K562 (cell line): ENCODE measurements around the gene TMEM92. TPM values are rescaled to one million over a fixed set of nuclear protein-coding genes. Genes with fewer than 3 reads are reported as not detected.

Experiments used
- ELF2 ChIP-seq: fragments of 250-450 bp; sonication (Bioruptor Pico); IDR thresholded peaks from 2 replicates; pipeline ENCODE4 v1.5.0; 2021; ENCODE audit warnings: mild to moderate bottlenecking
- FIP1L1 ChIP-seq: fragments of 200-400 bp; formaldehyde crosslinking; IDR thresholded peaks from 2 replicates; pipeline ENCODE4 v1.6.1; 2018; ENCODE audit warnings: mild to moderate bottlenecking, low read depth, low read length; ENCODE audit not compliant: poor library complexity, severe bottlenecking
- FOXK2 ChIP-seq, 2 experiments: fragments of 450-650 bp; IDR thresholded peaks in 1 of 2; conservative IDR thresholded peaks in 1 of 2; 2 replicates each; pipeline ENCODE4 v1.6.1; 2016; ENCODE audit warnings: low read depth in 2 of 2, mild to moderate bottlenecking in 1 of 2
- KAT2B ChIP-seq: IDR thresholded peaks from one replicate; pipeline ENCODE4 v1.6.1; 2012; ENCODE audit warnings: low read depth, mild to moderate bottlenecking, control low read depth, inconsistent platforms, low read length, moderate library complexity
- MBD2 ChIP-seq: sonication (generic); IDR thresholded peaks from 2 replicates; pipeline ENCODE4 v1.6.1; 2016; ENCODE audit warnings: low read depth, borderline replicate concordance
- RBM15 ChIP-seq: fragments of 200-400 bp; formaldehyde crosslinking; IDR thresholded peaks from 2 replicates; pipeline ENCODE4 v1.6.1; 2018; ENCODE audit warnings: mild to moderate bottlenecking, low read length, moderate library complexity; ENCODE audit not compliant: insufficient read depth
- SMC3 ChIP-seq: conservative IDR thresholded peaks from 2 replicates; pipeline ENCODE4 v1.6.1; 2011; ENCODE audit warnings: low read depth, low read length, improper control_type of control experiment; ENCODE audit not compliant: insufficient read depth
- TSC22D4 ChIP-seq: fragments of 450-650 bp; IDR thresholded peaks from 2 replicates; pipeline ENCODE4 v1.6.1; 2016; ENCODE audit warnings: missing genetic modification characterization, missing biosample characterization, control low read depth
- ZFP1 ChIP-seq: fragments of 450-650 bp; formaldehyde crosslinking; IDR thresholded peaks from 2 replicates; pipeline ENCODE4 v1.4.0; 2020; ENCODE audit warnings: mild to moderate bottlenecking, mixed read lengths
- ZNF644 ChIP-seq: fragments of 200-800 bp; sonication (Bioruptor generic); IDR thresholded peaks from 2 replicates; pipeline ENCODE4 v1.6.1; 2016; ENCODE audit warnings: low read depth, missing genetic modification characterization, missing compliant biosample characterization
- polyA plus RNA-seq, 8 experiments: library from polyadenylated mRNA; depleted of rRNA in 4 of 8; stranded (reverse) in 5 of 8; unstranded in 3 of 8; fragments of >200 nt; fragmentation: Nextera tagmentation in 2 of 8; fragmentation: Illumina TruSeq in 1 of 8; extraction: Ambion mirVana in 2 of 8; extraction: Trizol in 1 of 8; gene quantifications; 2 replicates each; pipeline versions ENCODE4 v1.2.1 to v1.2.3, GENCODE V29; 2011 to 2014; ENCODE audit warnings: inconsistent platforms in 1 of 8, missing spikeins in 1 of 8
- total RNA-seq, 7 experiments: library from RNA; depleted of rRNA in 6 of 7; stranded (reverse); fragments of >200 nt in 6 of 7; fragmentation: Illumina TruSeq in 2 of 7; extraction: Trizol in 2 of 7; gene quantifications; 2 replicates each; pipeline versions ENCODE4 v1.2.1 to v1.2.3, GENCODE V29; 2011 to 2021; ENCODE audit warnings: low replicate concordance in 1 of 7
- TF ChIP-seq, protein P1 (sequence below): fragments of 450-650 bp; IDR thresholded peaks from 2 replicates; pipeline ENCODE4 v1.6.1; 2016; ENCODE audit warnings: mild to moderate bottlenecking, moderate library complexity
- TF ChIP-seq, protein P2 (sequence below): fragments of 450-650 bp; IDR thresholded peaks from 2 replicates; pipeline ENCODE4 v1.6.1; 2017; ENCODE audit warnings: antibody characterized with exemption

Gene TMEM92
- total and polyA plus RNA-seq, 9 of the 15 experiments (the other 6 are each of a cell fraction or from before 2014, with no cell fraction given) = 0.14 to 2.1 (median 0.40) TPM

DNA sequence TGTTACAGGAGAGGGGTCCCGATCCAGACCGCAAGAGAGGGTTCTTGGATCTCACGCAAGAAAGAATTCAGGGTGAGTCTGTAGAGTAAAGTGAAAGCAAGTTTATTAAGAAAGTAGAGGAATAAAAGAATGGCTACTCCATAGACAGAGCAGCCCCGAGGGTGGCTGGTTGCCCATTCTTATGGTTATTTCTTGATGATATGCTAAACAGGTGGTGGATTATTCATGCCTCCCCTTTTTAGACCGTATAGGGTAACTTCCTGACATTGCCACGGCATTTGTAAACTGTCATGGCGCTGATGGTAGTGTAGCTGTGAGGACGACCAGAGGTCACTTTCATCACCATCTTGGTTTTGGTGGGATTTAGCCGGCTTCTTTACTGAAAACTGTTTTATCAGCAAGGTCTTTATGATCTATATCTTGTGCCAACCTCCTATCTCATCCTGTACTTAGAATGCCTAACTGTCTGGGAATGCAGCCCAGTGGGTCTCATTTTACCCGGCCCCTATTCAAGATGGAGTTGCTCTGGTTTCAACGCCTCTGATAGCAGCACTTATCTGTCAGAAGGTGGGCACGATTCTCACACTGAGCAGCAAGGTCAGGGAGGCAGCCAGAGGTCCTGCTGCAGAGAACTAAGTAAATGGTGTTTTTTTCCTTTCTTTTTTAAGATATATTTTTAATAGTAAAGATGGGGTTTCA, 45.2 kb downstream of the TMEM92 start (continued):
- TF ChIP-seq, protein P1, sequence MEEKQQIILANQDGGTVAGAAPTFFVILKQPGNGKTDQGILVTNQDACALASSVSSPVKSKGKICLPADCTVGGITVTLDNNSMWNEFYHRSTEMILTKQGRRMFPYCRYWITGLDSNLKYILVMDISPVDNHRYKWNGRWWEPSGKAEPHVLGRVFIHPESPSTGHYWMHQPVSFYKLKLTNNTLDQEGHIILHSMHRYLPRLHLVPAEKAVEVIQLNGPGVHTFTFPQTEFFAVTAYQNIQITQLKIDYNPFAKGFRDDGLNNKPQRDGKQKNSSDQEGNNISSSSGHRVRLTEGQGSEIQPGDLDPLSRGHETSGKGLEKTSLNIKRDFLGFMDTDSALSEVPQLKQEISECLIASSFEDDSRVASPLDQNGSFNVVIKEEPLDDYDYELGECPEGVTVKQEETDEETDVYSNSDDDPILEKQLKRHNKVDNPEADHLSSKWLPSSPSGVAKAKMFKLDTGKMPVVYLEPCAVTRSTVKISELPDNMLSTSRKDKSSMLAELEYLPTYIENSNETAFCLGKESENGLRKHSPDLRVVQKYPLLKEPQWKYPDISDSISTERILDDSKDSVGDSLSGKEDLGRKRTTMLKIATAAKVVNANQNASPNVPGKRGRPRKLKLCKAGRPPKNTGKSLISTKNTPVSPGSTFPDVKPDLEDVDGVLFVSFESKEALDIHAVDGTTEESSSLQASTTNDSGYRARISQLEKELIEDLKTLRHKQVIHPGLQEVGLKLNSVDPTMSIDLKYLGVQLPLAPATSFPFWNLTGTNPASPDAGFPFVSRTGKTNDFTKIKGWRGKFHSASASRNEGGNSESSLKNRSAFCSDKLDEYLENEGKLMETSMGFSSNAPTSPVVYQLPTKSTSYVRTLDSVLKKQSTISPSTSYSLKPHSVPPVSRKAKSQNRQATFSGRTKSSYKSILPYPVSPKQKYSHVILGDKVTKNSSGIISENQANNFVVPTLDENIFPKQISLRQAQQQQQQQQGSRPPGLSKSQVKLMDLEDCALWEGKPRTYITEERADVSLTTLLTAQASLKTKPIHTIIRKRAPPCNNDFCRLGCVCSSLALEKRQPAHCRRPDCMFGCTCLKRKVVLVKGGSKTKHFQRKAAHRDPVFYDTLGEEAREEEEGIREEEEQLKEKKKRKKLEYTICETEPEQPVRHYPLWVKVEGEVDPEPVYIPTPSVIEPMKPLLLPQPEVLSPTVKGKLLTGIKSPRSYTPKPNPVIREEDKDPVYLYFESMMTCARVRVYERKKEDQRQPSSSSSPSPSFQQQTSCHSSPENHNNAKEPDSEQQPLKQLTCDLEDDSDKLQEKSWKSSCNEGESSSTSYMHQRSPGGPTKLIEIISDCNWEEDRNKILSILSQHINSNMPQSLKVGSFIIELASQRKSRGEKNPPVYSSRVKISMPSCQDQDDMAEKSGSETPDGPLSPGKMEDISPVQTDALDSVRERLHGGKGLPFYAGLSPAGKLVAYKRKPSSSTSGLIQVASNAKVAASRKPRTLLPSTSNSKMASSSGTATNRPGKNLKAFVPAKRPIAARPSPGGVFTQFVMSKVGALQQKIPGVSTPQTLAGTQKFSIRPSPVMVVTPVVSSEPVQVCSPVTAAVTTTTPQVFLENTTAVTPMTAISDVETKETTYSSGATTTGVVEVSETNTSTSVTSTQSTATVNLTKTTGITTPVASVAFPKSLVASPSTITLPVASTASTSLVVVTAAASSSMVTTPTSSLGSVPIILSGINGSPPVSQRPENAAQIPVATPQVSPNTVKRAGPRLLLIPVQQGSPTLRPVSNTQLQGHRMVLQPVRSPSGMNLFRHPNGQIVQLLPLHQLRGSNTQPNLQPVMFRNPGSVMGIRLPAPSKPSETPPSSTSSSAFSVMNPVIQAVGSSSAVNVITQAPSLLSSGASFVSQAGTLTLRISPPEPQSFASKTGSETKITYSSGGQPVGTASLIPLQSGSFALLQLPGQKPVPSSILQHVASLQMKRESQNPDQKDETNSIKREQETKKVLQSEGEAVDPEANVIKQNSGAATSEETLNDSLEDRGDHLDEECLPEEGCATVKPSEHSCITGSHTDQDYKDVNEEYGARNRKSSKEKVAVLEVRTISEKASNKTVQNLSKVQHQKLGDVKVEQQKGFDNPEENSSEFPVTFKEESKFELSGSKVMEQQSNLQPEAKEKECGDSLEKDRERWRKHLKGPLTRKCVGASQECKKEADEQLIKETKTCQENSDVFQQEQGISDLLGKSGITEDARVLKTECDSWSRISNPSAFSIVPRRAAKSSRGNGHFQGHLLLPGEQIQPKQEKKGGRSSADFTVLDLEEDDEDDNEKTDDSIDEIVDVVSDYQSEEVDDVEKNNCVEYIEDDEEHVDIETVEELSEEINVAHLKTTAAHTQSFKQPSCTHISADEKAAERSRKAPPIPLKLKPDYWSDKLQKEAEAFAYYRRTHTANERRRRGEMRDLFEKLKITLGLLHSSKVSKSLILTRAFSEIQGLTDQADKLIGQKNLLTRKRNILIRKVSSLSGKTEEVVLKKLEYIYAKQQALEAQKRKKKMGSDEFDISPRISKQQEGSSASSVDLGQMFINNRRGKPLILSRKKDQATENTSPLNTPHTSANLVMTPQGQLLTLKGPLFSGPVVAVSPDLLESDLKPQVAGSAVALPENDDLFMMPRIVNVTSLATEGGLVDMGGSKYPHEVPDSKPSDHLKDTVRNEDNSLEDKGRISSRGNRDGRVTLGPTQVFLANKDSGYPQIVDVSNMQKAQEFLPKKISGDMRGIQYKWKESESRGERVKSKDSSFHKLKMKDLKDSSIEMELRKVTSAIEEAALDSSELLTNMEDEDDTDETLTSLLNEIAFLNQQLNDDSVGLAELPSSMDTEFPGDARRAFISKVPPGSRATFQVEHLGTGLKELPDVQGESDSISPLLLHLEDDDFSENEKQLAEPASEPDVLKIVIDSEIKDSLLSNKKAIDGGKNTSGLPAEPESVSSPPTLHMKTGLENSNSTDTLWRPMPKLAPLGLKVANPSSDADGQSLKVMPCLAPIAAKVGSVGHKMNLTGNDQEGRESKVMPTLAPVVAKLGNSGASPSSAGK = no peak
- no peak for TF ChIP-seq KAT2B
- TF ChIP-seq ZNF644 (tag) = peak; percentile 82; the same call in 1 of the 2 replicates
- no peak for TF ChIP-seq ELF2 (CRISPR knock-in tag)
- TF ChIP-seq SMC3 = no peak
- TF ChIP-seq MBD2 = no peak
- TF ChIP-seq FIP1L1 = no peak
- no peak for TF ChIP-seq FOXK2 (conservative IDR thresholded peaks at IDR 0.05 in 1 of 2, IDR thresholded peaks at IDR 0.05 in 1 of 2; ENCODE audit: low read depth in 2 of 2)
- no peak for TF ChIP-seq ZFP1
- TF ChIP-seq, protein P2, sequence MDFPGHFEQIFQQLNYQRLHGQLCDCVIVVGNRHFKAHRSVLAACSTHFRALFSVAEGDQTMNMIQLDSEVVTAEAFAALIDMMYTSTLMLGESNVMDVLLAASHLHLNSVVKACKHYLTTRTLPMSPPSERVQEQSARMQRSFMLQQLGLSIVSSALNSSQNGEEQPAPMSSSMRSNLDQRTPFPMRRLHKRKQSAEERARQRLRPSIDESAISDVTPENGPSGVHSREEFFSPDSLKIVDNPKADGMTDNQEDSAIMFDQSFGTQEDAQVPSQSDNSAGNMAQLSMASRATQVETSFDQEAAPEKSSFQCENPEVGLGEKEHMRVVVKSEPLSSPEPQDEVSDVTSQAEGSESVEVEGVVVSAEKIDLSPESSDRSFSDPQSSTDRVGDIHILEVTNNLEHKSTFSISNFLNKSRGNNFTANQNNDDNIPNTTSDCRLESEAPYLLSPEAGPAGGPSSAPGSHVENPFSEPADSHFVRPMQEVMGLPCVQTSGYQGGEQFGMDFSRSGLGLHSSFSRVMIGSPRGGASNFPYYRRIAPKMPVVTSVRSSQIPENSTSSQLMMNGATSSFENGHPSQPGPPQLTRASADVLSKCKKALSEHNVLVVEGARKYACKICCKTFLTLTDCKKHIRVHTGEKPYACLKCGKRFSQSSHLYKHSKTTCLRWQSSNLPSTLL = no peak
- no peak for TF ChIP-seq TSC22D4 (tag)
- no peak for TF ChIP-seq RBM15
